Measurements from ENCODE around the gene PODXL.

PODXL gene

GRCh38 chr7:131568510-131568909 is 12.1 kb upstream of the PODXL start:
- H3K9me3 ChIP-seq (ENCODE audit: control insufficient read depth, low read length), result no peaks in the 10 kb centered on the region
- H3K4me3 ChIP-seq (ENCODE audit: insufficient read depth, low read depth, low read length, poor library complexity, severe bottlenecking), result no peak overlapping the region
- DNase-seq, result no peak
- no peaks in the 10 kb centered on the region for H3K36me3 ChIP-seq (ENCODE audit: control insufficient read depth, insufficient read depth, low read length)
- no peaks in the 10 kb centered on the region for H3K4me1 ChIP-seq (ENCODE audit: control insufficient read depth, insufficient read depth, low read length, poor library complexity, severe bottlenecking)
- H3K27me3 ChIP-seq (replicated peaks; ENCODE audit: control insufficient read depth, insufficient read depth, low read length, poor library complexity, severe bottlenecking), result no peaks in the 10 kb centered on the region
- H3K27ac ChIP-seq (ENCODE audit: insufficient read depth, low read length, poor library complexity, severe bottlenecking), result no peak overlapping the region

- H3K36me3 ChIP-seq (ENCODE audit: control insufficient read depth, insufficient read depth, low read length), result no peaks in the 10 kb centered on the region
- H3K9me3 ChIP-seq (ENCODE audit: control insufficient read depth, low read length), result no peaks in the 10 kb centered on the region
- no peak for DNase-seq
- no peaks in the 10 kb centered on the region for H3K27me3 ChIP-seq (replicated peaks; ENCODE audit: control insufficient read depth, insufficient read depth, low read length, poor library complexity, severe bottlenecking)
- no peaks in the 10 kb centered on the region for H3K4me1 ChIP-seq (ENCODE audit: control insufficient read depth, insufficient read depth, low read length, poor library complexity, severe bottlenecking)
- H3K4me3 ChIP-seq (ENCODE audit: insufficient read depth, low read depth, low read length, poor library complexity, severe bottlenecking), result no peak overlapping the region
- H3K27ac ChIP-seq (ENCODE audit: insufficient read depth, low read length, poor library complexity, severe bottlenecking), result no peak overlapping the region
Observed at GRCh38 chr7:131564640-131565039, 8.2 kb upstream of the PODXL start.

- H3K27ac ChIP-seq (ENCODE audit: insufficient read depth, low read length, poor library complexity, severe bottlenecking), result no peak overlapping the region
- H3K4me3 ChIP-seq (ENCODE audit: insufficient read depth, low read depth, low read length, poor library complexity, severe bottlenecking), result no peak overlapping the region
- no peaks in the 10 kb centered on the region for H3K36me3 ChIP-seq (ENCODE audit: control insufficient read depth, insufficient read depth, low read length)
- H3K4me1 ChIP-seq (ENCODE audit: control insufficient read depth, insufficient read depth, low read length, poor library complexity, severe bottlenecking), result no peaks in the 10 kb centered on the region
- no peak for DNase-seq
- no peaks in the 10 kb centered on the region for H3K27me3 ChIP-seq (replicated peaks; ENCODE audit: control insufficient read depth, insufficient read depth, low read length, poor library complexity, severe bottlenecking)
- no peaks in the 10 kb centered on the region for H3K9me3 ChIP-seq (ENCODE audit: control insufficient read depth, low read length)
Observed at GRCh38 chr7:131563918-131564317, 7.5 kb upstream of the PODXL start.

GRCh38 chr7:131562941-131563340 is 6.5 kb upstream of the PODXL start:
- Histone ChIP-seq H3K9me3 (ENCODE audit: control insufficient read depth, low read length) (no peaks in the 10 kb centered on the region), H3K4me1 (ENCODE audit: control insufficient read depth, insufficient read depth, low read length, poor library complexity, severe bottlenecking) (no peaks in the 10 kb centered on the region), H3K36me3 (ENCODE audit: control insufficient read depth, insufficient read depth, low read length) (no peaks in the 10 kb centered on the region), H3K4me3 (ENCODE audit: insufficient read depth, low read depth, low read length, poor library complexity, severe bottlenecking) (no peak overlapping the region), H3K27ac (ENCODE audit: insufficient read depth, low read length, poor library complexity, severe bottlenecking) (no peak overlapping the region), H3K27me3 (replicated peaks; ENCODE audit: control insufficient read depth, insufficient read depth, low read length, poor library complexity, severe bottlenecking) (peaks cover 3% of the 10 kb centered on the region)
- DNase-seq, result no peak

GRCh38 chr7:131560061-131560460 is 3.6 kb upstream of the PODXL start:
- peaks cover 6% of the 10 kb centered on the region for H3K27me3 ChIP-seq (replicated peaks; ENCODE audit: control insufficient read depth, insufficient read depth, low read length, poor library complexity, severe bottlenecking)
- DNase-seq, result no peak

GRCh38 chr7:131557652-131558385 is 1.4 kb upstream of the PODXL start:
- Histone ChIP-seq H3K4me3 (ENCODE audit: insufficient read depth, low read depth, low read length, poor library complexity, severe bottlenecking) (no peak overlapping the region), H3K9me3 (ENCODE audit: control insufficient read depth, low read length) (no peaks in the 10 kb centered on the region)
- no peak for DNase-seq

More at GRCh38 chr7:131560061-131560460, 3.6 kb upstream of the PODXL start:
- no peak overlapping the region for H3K4me3 ChIP-seq (ENCODE audit: insufficient read depth, low read depth, low read length, poor library complexity, severe bottlenecking)
- H3K36me3 ChIP-seq (ENCODE audit: control insufficient read depth, insufficient read depth, low read length), result no peaks in the 10 kb centered on the region
- peaks cover 7% of the 10 kb centered on the region for H3K4me1 ChIP-seq (ENCODE audit: control insufficient read depth, insufficient read depth, low read length, poor library complexity, severe bottlenecking)
- H3K9me3 ChIP-seq (ENCODE audit: control insufficient read depth, low read length), result no peaks in the 10 kb centered on the region
- H3K27ac ChIP-seq (ENCODE audit: insufficient read depth, low read length, poor library complexity, severe bottlenecking), result no peak overlapping the region

GRCh38 chr7:131556909-131557651 is 652 bp upstream of the PODXL start:
- DNase-seq, result no peak
- Histone ChIP-seq H3K27ac (ENCODE audit: insufficient read depth, low read length, poor library complexity, severe bottlenecking) (no peak overlapping the region), H3K4me1 (ENCODE audit: control insufficient read depth, insufficient read depth, low read length, poor library complexity, severe bottlenecking) (peaks cover 7% of the 10 kb centered on the region), H3K4me3 (ENCODE audit: insufficient read depth, low read depth, low read length, poor library complexity, severe bottlenecking) (peak overlapping the region; percentile 57), H3K27me3 (replicated peaks; ENCODE audit: control insufficient read depth, insufficient read depth, low read length, poor library complexity, severe bottlenecking) (peaks cover 8% of the 10 kb centered on the region), H3K9me3 (ENCODE audit: control insufficient read depth, low read length) (no peaks in the 10 kb centered on the region), H3K36me3 (ENCODE audit: control insufficient read depth, insufficient read depth, low read length) (no peaks in the 10 kb centered on the region)

More at GRCh38 chr7:131557652-131558385, 1.4 kb upstream of the PODXL start:
- Histone ChIP-seq H3K27me3 (replicated peaks; ENCODE audit: control insufficient read depth, insufficient read depth, low read length, poor library complexity, severe bottlenecking) (peaks cover 8% of the 10 kb centered on the region), H3K36me3 (ENCODE audit: control insufficient read depth, insufficient read depth, low read length) (no peaks in the 10 kb centered on the region), H3K27ac (ENCODE audit: insufficient read depth, low read length, poor library complexity, severe bottlenecking) (no peak overlapping the region), H3K4me1 (ENCODE audit: control insufficient read depth, insufficient read depth, low read length, poor library complexity, severe bottlenecking) (peaks cover 7% of the 10 kb centered on the region)

GRCh38 chr7:131555552-131556052 is 826 bp downstream of the PODXL start:
- H3K4me3 ChIP-seq (ENCODE audit: insufficient read depth, low read depth, low read length, poor library complexity, severe bottlenecking), result peak overlapping the region; percentile 66
- DNase-seq, result no peak

GRCh38 chr7:131554880-131555516 is 1.4 kb downstream of the PODXL start:
- Histone ChIP-seq H3K4me3 (ENCODE audit: insufficient read depth, low read depth, low read length, poor library complexity, severe bottlenecking) (no peak overlapping the region), H3K27ac (ENCODE audit: insufficient read depth, low read length, poor library complexity, severe bottlenecking) (no peak overlapping the region), H3K36me3 (ENCODE audit: control insufficient read depth, insufficient read depth, low read length) (no peaks in the 10 kb centered on the region), H3K4me1 (ENCODE audit: control insufficient read depth, insufficient read depth, low read length, poor library complexity, severe bottlenecking) (peaks cover 7% of the 10 kb centered on the region), H3K27me3 (replicated peaks; ENCODE audit: control insufficient read depth, insufficient read depth, low read length, poor library complexity, severe bottlenecking) (peaks cover 8% of the 10 kb centered on the region), H3K9me3 (ENCODE audit: control insufficient read depth, low read length) (no peaks in the 10 kb centered on the region)
- no peak for DNase-seq

More at GRCh38 chr7:131555552-131556052, 826 bp downstream of the PODXL start:
- Histone ChIP-seq H3K4me1 (ENCODE audit: control insufficient read depth, insufficient read depth, low read length, poor library complexity, severe bottlenecking) (peaks cover 7% of the 10 kb centered on the region), H3K9me3 (ENCODE audit: control insufficient read depth, low read length) (no peaks in the 10 kb centered on the region), H3K27me3 (replicated peaks; ENCODE audit: control insufficient read depth, insufficient read depth, low read length, poor library complexity, severe bottlenecking) (peaks cover 8% of the 10 kb centered on the region), H3K36me3 (ENCODE audit: control insufficient read depth, insufficient read depth, low read length) (no peaks in the 10 kb centered on the region), H3K27ac (ENCODE audit: insufficient read depth, low read length, poor library complexity, severe bottlenecking) (no peak overlapping the region)

All from effector memory CD4-positive, alpha-beta T cell (primary cell).